ENCODE results near the gene PVALEF. TPM values are rescaled to one million over a fixed set of nuclear protein-coding genes. Genes with fewer than 3 reads are reported as not detected.

The PVALEF gene
- total and polyA plus RNA-seq, 2 of the 13 experiments (the other 11 are each of a cell fraction or from before 2014, with no cell fraction given): 0.18 TPM

GRCh38 chr17:81117672-81118198, 47.6 kb upstream of the PVALEF start (continued):
- TF ChIP-seq ZNF318 (CRISPR knock-in tag; IDR thresholded peaks at IDR 0.05) (no peak), ZNF414 (CRISPR knock-in tag; IDR thresholded peaks at IDR 0.05) (no peak), PITX1 (CRISPR knock-in tag; IDR thresholded peaks at IDR 0.05) (no peak), HCFC1 (IDR thresholded peaks at IDR 0.05; ENCODE audit: low read depth, low read length) (no peak), CHD2 (IDR thresholded peaks at IDR 0.05; ENCODE audit: low read depth, low read length) (no peak), ZFP41 (CRISPR knock-in tag; IDR thresholded peaks at IDR 0.05; ENCODE audit: borderline replicate concordance) (no peak), ZNF326 (CRISPR knock-in tag; IDR thresholded peaks at IDR 0.05; ENCODE audit: borderline replicate concordance) (no peak), ZNF839 (CRISPR knock-in tag; IDR thresholded peaks at IDR 0.05; ENCODE audit: borderline replicate concordance) (0 out of 2 replicates have a peak, but pooled peaks have one; percentile 17), POLR2G (IDR thresholded peaks at IDR 0.05; ENCODE audit: low read depth, low read length) (0 out of 2 replicates have a peak, but pooled peaks have one; percentile 16), ZNF556 (CRISPR knock-in tag; IDR thresholded peaks at IDR 0.05; ENCODE audit: borderline replicate concordance) (no peak), HNRNPL (IDR thresholded peaks at IDR 0.05; ENCODE audit: low read depth, low read length) (peak; percentile 38; the same call in 1 of the 2 replicates), ZNF12 (CRISPR knock-in tag; IDR thresholded peaks at IDR 0.05) (no peak), ZKSCAN5 (CRISPR knock-in tag; IDR thresholded peaks at IDR 0.05) (no peak), ZSCAN21 (CRISPR knock-in tag; IDR thresholded peaks at IDR 0.05; ENCODE audit: borderline replicate concordance) (no peak), MYNN (CRISPR knock-in tag; IDR thresholded peaks at IDR 0.05; ENCODE audit: low read depth) (no peak), RFX5 (IDR thresholded peaks at IDR 0.05; ENCODE audit: low read depth, low read length) (no peak)
- TF ChIP-seq, protein P1, sequence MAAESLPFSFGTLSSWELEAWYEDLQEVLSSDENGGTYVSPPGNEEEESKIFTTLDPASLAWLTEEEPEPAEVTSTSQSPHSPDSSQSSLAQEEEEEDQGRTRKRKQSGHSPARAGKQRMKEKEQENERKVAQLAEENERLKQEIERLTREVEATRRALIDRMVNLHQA (CRISPR knock-in tag; IDR thresholded peaks at IDR 0.05): no peak
